ENCODE data around the gene ERV3-1.
"Not testable (repeated sequence)": the region's sequence is repeated elsewhere in the genome, so short reads cannot be mapped to it uniquely, and the experiment has no call there.

Gene ERV3-1

GRCh38 chr7:64944667-64945502 lies 61.6 kb downstream of the ERV3-1 start:
- FAIRE-seq, result not testable (repeated sequence)

More at GRCh38 chr7:64944667-64945502, 61.6 kb downstream of the ERV3-1 start:
- DNase-seq (ENCODE audit: low spot score), result not testable (repeated sequence)
